ENCODE results near the gene USP31. TPM values are rescaled to one million over a fixed set of nuclear protein-coding genes. Genes with fewer than 3 reads are reported as not detected.
A peak's percentile ranks its signal among the peaks of the same experiment; 100 is the strongest.

USP31 gene
- total RNA-seq, 1 experiment from 2014 or later: 17.4 TPM

GRCh38 chr16:23105309-23105708 is 43.9 kb downstream of the USP31 start:
- Mint-ChIP-seq H3K9me3 (peaks cover 15% of the 10 kb centered on the region), H3K4me1 (peaks cover 2% of the 10 kb centered on the region), H3K27ac (0 out of 2 replicates have a peak overlapping the region, but pooled peaks have one; percentile 7), H3K27me3 (ENCODE audit: low read depth) (no peaks in the 10 kb centered on the region), H3K36me3 (peaks cover 23% of the 10 kb centered on the region), H3K4me3 (no peak overlapping the region)
- ChIA-PET POLR2A (no interaction called here), CTCF (no interaction called here)
- ATAC-seq (no peak), DNase-seq (ENCODE audit: low spot score) (no peak)
- TF ChIP-seq ZNF219 (CRISPR knock-in tag; IDR thresholded peaks at IDR 0.05; ENCODE audit: borderline replicate concordance): no peak
- TF ChIP-seq RELA (CRISPR knock-in tag; IDR thresholded peaks at IDR 0.05; ENCODE audit: borderline replicate concordance): no peak
- TF ChIP-seq FOXP4 (CRISPR knock-in tag; IDR thresholded peaks at IDR 0.05): no peak
- TF ChIP-seq ZNF263 (CRISPR knock-in tag; IDR thresholded peaks at IDR 0.05; ENCODE audit: low read depth): no peak
- no peak for TF ChIP-seq OVOL2 (CRISPR knock-in tag; IDR thresholded peaks at IDR 0.05; ENCODE audit: borderline replicate concordance)
- TF ChIP-seq, protein P1, sequence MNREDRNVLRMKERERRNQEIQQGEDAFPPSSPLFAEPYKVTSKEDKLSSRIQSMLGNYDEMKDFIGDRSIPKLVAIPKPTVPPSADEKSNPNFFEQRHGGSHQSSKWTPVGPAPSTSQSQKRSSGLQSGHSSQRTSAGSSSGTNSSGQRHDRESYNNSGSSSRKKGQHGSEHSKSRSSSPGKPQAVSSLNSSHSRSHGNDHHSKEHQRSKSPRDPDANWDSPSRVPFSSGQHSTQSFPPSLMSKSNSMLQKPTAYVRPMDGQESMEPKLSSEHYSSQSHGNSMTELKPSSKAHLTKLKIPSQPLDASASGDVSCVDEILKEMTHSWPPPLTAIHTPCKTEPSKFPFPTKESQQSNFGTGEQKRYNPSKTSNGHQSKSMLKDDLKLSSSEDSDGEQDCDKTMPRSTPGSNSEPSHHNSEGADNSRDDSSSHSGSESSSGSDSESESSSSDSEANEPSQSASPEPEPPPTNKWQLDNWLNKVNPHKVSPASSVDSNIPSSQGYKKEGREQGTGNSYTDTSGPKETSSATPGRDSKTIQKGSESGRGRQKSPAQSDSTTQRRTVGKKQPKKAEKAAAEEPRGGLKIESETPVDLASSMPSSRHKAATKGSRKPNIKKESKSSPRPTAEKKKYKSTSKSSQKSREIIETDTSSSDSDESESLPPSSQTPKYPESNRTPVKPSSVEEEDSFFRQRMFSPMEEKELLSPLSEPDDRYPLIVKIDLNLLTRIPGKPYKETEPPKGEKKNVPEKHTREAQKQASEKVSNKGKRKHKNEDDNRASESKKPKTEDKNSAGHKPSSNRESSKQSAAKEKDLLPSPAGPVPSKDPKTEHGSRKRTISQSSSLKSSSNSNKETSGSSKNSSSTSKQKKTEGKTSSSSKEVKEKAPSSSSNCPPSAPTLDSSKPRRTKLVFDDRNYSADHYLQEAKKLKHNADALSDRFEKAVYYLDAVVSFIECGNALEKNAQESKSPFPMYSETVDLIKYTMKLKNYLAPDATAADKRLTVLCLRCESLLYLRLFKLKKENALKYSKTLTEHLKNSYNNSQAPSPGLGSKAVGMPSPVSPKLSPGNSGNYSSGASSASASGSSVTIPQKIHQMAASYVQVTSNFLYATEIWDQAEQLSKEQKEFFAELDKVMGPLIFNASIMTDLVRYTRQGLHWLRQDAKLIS (CRISPR knock-in tag; IDR thresholded peaks at IDR 0.05; ENCODE audit: borderline replicate concordance): no peak
- no peak for TF ChIP-seq ELF4 (CRISPR knock-in tag; IDR thresholded peaks at IDR 0.05; ENCODE audit: low read depth)

DNA sequence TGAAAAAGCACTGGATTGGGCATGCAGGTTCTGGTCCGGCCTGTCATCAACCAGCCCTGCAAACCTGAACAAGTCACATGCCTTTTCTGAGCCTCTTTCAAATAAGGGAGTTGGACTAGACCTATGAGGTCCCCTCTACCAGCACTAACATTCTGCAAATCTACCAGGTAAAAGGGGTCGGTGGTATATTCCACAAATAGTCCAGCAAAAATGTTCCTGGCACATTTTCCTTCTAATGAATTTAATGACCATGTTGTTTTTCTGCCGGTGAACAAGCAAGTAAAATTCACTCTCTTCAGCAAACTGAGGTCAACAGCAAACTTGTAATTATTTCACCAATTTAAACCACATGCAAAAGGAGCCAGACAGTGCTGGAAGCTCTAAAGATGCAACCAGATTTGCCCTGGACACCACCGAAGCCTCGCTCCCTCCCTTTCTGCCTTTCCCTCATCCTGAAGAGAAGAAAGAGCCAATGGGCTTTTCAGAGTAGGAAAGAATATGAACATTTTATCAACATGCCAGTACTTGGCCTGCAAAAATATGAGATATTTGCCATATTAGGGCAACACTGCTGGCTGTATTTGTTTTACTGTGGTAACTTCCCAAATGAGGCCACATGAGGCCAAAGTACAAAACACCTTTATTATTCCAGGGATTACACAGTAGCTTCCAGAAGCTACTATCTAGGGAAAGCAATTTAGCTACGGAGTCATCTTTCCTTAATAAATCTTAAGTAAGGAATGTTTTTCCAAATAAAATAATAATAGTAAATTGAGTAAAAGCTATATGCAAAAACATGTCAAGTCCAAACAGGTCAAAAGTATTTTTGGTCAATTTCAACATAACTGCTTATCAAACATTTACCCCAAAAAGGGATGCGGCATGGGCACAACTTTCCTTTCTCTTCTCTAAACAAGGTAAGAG is 45.0 kb downstream of the USP31 start:
- Mint-ChIP-seq H3K4me1 (no peaks in the 10 kb centered on the region), H3K4me3 (no peak overlapping the region)
- no peak for ATAC-seq

More for the DNA sequence above, 45.0 kb downstream of the USP31 start:
- CTCF ChIA-PET: no interaction called here
- no peak overlapping the region for H3K27ac Mint-ChIP-seq
- POLR2A ChIA-PET: no interaction called here
- DNase-seq (ENCODE audit: low spot score): no peak
- H3K27me3 Mint-ChIP-seq (ENCODE audit: low read depth): no peaks in the 10 kb centered on the region
- TF ChIP-seq, protein P2, sequence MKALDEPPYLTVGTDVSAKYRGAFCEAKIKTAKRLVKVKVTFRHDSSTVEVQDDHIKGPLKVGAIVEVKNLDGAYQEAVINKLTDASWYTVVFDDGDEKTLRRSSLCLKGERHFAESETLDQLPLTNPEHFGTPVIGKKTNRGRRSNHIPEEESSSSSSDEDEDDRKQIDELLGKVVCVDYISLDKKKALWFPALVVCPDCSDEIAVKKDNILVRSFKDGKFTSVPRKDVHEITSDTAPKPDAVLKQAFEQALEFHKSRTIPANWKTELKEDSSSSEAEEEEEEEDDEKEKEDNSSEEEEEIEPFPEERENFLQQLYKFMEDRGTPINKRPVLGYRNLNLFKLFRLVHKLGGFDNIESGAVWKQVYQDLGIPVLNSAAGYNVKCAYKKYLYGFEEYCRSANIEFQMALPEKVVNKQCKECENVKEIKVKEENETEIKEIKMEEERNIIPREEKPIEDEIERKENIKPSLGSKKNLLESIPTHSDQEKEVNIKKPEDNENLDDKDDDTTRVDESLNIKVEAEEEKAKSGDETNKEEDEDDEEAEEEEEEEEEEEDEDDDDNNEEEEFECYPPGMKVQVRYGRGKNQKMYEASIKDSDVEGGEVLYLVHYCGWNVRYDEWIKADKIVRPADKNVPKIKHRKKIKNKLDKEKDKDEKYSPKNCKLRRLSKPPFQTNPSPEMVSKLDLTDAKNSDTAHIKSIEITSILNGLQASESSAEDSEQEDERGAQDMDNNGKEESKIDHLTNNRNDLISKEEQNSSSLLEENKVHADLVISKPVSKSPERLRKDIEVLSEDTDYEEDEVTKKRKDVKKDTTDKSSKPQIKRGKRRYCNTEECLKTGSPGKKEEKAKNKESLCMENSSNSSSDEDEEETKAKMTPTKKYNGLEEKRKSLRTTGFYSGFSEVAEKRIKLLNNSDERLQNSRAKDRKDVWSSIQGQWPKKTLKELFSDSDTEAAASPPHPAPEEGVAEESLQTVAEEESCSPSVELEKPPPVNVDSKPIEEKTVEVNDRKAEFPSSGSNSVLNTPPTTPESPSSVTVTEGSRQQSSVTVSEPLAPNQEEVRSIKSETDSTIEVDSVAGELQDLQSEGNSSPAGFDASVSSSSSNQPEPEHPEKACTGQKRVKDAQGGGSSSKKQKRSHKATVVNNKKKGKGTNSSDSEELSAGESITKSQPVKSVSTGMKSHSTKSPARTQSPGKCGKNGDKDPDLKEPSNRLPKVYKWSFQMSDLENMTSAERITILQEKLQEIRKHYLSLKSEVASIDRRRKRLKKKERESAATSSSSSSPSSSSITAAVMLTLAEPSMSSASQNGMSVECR (CRISPR knock-in tag; IDR thresholded peaks at IDR 0.05; ENCODE audit: borderline replicate concordance): no peak
- TF ChIP-seq FOXK1 (CRISPR knock-in tag; IDR thresholded peaks at IDR 0.05) (no peak), CREM (CRISPR knock-in tag; IDR thresholded peaks at IDR 0.05) (no peak), MXD4 (CRISPR knock-in tag; IDR thresholded peaks at IDR 0.05; ENCODE audit: borderline replicate concordance) (no peak), IRF2 (CRISPR knock-in tag; IDR thresholded peaks at IDR 0.05; ENCODE audit: borderline replicate concordance, low read depth) (no peak), GABPB1 (CRISPR knock-in tag; IDR thresholded peaks at IDR 0.05) (peak; percentile 68; the same call in 1 of the 2 replicates), ESRRA (CRISPR knock-in tag; IDR thresholded peaks at IDR 0.05; ENCODE audit: borderline replicate concordance) (no peak)
- peaks cover 14% of the 10 kb centered on the region for H3K9me3 Mint-ChIP-seq
- H3K36me3 Mint-ChIP-seq: peaks cover 29% of the 10 kb centered on the region

All from WTC11 (cell line).